HG02943 (cell line): ENCODE data around the gene ETV6.

Experiments used
- ATAC-seq: cut with Tn5 transposase; IDR thresholded peaks from one replicate; pipeline ENCODE4 v1.9.1; 2021; ENCODE audit warnings: mild to moderate bottlenecking, low read depth, moderate library complexity; ENCODE audit not compliant: unreplicated experiment

Gene ETV6

DNA sequence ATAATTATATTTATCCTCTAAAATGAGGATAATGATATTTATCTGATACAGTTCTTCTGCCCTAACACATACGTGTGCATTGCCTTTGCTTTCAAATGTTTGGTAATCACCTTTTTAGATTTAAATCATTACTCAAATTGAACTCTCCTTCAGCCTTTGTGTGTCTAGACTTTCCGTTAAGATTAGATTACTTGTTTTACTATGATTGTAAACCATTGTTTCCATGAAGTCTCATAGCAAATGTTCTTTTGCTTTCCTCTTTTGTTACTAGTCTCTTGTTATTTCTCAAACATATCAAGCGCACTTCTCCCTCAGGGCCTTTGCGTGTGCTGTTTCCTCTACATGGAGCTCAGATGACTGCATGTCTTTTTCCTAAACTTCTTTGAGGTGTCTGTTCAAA is 63.7 kb downstream of the ETV6 start:
- no peak for ATAC-seq

DNA sequence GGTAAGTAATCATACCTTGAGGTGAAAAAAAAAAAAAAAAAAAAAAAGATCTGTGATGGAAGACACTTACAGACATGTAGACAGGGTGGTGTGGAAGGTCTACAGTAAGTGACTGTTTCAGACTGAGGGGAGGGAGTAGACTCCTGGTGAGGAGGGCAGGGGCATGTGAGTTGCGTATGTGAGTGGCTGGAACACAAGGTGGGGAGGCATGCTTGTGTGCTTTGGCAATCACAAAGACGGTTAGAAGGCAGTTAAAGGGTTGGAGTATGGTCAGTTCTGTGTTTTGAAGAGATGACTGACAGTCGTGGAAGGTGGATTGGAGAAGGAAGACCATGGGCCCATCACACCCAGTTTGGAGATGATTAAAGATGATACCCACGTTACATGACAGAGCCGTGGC is 65.2 kb downstream of the ETV6 start:
- no peak for ATAC-seq

DNA sequence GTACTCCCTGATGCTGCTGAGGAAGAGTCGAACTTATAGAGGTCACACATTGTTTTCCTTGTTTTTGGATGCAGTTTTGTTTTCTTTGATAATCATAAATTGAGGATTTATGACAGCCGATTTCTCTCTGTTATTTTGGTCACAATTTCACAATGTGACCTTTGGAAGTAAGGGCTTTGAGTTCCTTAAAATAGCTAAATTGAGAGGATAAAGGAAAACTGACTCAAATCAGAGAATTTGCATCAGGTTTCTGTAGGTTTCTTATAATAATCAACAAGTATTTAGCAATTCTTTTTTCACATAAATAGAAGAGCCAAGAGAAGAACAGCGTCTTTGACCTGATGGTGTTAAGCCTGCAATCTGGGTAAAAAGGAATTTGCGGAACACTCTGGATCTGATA is 66.1 kb downstream of the ETV6 start:
- ATAC-seq = no peak

DNA sequence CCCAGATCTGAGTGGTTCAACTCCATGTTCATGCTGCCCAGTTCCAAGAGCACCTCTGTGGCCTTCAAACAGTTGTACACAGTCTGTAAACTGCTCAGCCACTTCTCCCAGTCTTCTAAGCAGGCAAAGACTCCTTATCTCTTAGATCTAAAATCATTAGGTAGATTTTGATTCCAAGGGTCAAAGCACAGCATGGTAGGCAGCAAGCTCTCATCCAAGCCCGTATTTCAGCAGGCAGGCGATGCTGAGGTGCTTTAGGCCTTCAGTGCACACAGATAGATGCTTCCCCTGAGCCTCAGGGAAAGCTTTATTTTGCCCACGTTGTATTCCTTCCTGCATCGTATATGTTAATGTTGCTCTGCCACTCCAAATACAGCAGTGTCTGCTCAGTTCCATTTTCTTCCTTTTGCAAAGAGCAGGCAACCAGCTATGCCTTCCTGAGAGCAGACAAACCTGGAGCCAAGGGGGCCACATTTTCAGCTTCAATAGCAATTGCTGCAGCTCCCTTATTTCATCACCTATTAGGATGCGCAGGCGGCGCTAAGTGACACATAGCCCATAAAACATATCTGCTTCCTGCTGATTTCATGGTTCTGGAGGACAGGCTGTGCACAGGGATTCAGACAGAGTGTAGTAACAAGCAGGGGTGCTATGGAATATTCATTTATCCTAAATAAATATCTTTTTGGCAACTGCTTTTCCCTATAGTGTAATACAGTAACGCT is 67.5 kb downstream of the ETV6 start:
- no peak for ATAC-seq

DNA sequence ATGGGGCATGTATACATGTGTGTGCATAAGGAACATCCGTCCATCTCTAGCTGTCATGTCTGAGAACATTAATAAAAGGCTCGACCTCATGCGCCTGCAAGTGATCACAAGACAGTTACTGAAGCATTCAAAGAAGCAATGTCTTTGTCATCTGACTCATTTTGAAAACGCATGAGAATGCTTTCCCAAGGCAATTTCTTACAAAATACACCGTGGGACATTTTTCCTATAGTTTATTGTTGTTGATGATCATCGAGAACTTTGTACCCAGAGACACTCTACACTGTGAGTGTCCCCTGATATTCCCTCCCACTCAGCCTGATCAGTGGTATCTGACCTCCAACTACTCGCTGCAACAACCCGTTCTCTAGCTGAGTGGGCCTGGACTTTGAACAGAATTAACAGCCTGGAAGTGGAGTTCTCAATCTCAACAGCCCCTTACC is 68.1 kb downstream of the ETV6 start:
- no peak for ATAC-seq

DNA sequence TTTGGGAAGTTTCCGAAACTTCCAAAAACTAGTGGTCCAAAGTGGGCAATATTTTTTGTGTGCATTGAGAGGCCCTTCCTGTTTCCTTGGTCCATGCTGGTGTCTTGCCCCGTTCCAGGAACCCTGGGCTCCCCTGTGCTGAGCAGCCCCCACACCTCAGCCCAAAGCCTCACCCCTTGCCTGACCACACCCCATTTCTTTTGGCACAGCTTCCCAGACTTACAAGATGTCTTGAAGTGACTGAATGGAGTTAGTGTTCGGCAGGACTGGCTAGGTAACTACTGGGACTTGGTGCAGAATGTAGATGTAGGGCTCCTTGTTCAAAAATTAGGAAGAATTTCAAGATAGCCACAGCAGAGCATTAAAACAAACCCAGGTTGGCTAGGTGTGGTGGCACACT is 68.6 kb downstream of the ETV6 start:
- ATAC-seq = no peak

DNA sequence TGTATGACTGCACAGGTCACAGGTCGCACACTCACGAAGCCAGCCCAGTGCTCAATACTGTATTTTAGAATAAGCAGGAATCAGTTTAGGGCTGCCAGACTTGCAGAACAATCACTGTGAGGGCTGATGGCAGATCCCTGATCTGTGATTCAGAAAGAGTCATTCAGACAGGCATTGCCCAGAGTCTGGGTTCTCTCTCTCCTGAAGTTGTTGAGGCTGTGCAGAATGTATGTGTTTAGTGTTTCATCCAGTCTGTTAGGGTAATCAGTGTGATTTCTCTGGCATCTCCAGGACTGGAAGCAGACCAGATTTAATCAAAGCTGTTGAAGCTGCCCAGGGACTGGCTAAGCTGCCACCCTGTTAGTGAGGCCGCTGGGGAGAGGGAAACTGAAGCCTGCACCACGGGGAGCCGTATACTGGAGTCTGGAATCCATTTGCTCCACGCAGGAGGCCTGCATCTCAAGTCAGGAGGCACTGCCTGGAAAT is 69.3 kb downstream of the ETV6 start:
- ATAC-seq = no peak

DNA sequence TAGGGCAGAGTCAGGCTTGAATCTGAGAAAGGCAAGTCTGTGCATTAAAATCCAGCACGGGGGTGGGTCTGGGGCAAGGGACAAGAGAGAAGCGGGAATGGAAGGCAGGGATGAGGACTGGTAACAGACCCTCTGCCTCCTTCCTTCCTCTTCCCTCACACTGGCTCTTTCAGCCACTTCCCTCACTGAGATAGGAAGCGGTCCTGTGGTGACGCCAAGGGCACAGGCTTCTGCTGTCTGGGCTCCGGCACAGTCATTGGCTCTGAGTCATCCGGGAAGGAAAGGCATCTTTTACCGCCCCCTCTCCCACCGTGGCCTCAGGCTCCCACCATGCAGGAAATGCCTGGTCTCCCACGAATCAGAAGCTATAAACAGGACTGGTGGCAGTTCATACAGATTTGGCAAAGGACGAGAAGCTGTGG is 70.2 kb downstream of the ETV6 start:
- ATAC-seq = no peak

DNA sequence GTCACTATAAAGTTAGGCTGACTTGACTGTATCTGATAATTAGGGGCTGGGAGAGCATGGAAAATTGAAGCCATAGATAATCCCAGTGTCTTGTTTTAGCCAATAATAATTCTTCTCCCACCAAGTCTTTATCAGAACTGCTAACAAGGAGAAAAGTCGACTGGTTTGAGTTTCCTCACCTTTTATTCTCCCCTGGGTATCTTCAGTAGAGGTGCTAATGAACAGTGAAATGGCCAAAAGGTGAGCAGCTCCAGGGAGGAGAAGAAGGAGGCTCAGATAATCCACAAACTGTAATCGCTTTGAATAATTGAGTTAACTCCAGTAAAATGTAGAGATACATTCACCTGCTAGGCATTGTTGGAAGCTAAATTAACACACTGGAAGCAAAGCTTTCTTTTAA is 72.6 kb downstream of the ETV6 start:
- no peak for ATAC-seq

DNA sequence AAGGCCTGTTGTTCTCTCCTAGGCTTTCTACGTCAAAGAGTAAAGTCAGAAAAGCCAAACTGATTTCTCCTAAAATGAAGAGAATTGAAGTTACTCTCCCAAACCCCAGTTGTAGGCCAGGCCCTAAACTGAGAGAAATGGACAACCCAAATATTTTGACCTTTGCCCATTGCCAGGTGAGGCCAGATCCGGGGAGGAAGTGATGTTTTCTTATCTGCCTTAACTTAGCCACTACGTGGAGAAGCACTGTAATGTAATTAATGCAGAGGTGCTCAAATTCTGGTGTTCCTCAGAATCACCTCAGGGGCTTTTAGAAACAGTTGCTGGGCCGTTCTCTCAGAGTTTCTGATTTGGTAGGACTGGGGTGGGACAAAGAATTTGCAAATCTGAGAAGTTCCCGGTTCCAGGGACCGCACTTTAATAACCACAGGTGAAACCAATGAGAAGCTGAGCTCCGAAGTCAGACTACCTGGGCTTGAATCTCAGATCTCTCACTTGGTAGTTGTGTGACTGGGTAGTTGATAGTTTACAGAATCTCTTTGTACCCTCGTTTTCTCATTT is 73.2 kb downstream of the ETV6 start:
- ATAC-seq = no peak

DNA sequence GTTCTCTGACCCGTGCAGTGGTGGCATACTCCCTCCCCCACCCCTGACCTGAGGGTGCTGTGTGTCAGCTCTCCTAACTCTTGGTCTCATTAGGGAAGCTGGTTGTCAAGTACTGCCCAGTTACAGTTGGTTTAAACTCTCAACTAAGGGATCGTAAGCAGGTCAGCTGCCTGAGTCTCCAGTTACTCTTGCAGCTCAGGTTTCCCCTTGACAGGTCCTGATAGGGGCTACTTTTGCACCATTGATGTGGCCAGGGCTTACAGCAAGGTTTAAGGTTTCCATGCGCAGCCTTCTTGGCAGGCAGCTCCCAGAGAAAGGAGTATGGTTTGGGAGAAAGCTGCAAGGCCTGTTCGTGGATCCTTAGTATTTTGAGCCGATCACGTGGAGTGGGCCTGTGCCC is 74.5 kb downstream of the ETV6 start:
- ATAC-seq = no peak

DNA sequence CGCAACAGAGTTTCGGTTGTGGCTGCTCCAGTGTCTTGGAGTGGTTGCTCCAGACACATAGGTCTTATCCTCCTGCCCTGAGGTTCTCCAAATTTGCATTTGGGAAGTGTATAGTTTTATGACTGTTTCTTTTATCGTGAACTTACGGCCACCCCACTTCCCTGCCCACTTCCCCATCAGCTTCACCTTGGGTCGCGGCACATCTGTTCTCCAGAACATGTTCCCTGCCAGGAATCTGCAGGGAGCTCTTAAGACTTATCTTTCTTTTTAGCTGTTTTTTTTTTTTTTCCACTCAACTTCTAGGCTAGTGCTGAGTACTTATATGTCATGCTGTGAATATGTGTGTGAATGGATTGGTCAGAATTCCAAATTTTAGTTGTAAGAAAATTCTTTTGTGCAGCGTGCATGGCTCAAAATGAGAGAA is 75.4 kb downstream of the ETV6 start:
- ATAC-seq = no peak

DNA sequence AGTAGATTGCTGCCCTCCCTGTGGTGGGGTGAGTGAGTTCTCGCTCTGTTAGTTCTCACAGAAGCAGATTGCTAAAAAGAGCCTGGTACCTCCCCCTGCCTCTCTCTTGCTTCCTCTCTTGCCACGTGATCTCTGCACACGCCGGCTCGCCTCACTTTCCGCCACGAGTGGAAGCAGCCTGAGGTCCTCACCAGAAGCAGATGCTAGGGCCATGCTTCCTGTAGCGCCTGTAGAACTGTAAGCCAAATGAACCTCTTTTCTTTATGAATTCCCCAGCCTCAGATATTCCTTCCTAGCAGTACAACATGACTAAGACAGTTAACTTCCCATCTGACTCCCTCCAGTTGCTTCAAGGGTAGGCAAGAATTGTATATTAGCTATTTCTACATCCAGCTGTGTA is 76.2 kb downstream of the ETV6 start:
- no peak for ATAC-seq

DNA sequence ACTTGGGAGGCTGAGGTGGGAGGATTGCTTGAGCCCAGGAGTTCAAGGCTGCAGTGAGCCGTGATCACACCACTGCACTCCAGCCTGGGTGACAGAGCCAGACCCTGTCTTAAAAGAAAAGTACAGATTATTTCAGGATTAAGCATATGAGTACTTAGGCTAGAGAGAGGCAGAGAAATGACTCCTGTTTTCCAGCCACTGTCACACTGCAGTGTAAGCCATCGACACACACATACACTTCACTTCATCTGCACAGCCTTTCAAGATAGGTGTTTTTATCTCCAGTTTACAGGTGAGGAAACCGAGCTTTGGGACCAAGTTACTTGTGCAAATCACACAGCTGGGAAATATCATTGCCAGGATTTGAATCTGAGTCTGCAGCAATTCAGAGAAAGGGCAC is 77.2 kb downstream of the ETV6 start:
- ATAC-seq = no peak

DNA sequence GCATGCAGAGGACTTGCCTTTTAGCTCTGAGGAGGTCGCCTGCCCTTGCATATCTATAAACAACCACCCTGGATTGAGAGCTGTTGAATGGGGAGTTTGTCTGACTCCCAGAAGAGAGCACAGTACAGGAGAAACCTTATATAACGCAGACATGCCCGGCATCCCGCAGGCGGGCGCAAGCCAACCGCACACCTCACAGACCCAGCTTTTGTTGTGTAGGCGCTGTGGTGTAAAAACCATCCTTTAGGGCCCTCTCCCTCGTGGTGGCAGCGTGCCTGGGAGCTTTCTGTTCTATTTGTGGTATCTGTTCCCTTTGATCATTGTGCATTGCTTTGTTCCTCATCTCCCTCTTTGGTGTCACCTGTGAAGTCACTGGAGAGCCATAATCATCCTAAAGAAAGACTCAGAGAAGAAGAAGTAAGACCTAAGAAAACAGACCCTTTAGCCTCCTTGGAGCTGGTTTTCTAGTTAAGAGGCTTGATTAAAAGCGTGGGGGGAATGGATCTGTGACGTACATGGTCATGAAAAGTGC is 77.7 kb downstream of the ETV6 start:
- ATAC-seq = no peak

DNA sequence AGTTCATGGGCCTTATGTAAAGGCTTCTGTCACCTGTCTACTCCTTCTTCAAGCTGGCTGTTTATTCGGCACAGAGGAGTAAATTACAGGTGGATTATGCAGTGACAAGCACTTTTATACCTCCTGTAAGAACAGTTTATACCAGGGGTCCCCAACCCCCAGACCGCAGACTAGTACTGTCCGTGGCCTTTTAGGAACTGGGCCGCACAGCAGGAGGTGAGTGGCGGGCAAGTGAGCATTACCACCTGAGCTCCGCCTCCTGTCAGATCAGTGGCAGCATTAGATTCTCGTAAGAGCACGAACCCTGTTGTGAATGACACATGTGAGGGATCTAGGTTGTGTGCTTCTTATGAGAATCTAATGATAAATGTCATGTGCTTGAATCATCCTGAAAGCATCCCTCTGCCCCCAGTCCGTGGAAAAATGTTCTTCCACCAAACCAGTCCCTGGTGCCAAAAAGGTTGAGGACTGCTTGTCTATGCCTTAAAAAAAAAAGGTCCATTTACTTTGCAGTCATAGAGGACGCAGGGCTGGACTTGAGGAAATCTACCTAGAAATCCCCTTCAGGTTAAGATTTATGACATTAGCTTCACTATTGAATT is 78.8 kb downstream of the ETV6 start:
- ATAC-seq = no peak

DNA sequence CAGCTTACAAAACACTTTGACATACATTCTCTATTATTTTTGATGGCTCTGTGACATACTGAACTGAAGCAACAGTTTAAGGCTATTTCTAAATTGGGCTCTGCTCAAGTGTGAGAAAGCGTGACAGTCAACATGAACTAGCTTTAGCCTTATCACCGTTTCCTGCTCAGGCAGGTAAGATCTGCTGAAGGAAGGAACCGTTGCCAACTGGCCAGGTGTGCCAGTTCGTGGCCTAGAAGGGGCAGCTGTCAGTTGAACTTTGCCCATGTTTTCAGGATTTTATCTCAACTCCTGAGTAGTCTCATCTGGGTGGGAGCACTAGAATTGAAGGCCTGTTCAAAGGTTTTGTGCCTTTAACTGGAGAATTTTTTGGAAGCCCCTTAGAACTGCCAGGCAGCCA is 79.5 kb downstream of the ETV6 start:
- no peak for ATAC-seq

DNA sequence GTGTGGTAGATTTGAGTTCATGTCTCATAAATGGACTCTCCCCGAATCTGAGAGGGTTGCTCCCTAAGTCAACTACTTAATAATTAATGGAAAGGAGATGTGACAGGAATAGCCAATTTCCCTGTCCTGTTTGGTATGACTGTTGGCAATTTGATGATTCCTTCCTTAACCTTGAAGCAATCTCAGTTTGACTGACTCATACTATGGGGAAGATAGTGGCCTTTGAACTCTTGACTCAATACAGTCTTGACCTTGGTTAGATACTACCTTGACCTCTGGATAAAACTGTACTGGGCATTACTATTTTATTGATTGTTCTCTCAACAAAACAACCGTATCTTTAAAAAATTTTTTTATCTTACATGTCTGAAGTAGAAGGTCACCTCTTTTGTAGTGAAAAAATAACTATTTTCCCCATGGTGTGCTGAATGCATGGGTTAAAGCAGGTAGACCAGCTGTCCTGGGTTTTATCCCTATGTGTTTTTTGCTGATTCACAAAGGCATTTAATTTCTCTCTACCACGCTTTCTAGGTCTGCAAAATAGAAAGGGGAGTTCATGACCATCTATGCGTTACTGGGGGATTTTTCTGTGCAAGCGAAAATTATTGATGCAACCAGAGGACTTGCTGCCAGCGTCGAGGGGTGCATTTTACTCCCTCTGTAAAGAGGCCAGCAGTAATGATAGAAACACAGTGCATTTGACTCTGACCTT is 80.1 kb downstream of the ETV6 start:
- no peak for ATAC-seq

DNA sequence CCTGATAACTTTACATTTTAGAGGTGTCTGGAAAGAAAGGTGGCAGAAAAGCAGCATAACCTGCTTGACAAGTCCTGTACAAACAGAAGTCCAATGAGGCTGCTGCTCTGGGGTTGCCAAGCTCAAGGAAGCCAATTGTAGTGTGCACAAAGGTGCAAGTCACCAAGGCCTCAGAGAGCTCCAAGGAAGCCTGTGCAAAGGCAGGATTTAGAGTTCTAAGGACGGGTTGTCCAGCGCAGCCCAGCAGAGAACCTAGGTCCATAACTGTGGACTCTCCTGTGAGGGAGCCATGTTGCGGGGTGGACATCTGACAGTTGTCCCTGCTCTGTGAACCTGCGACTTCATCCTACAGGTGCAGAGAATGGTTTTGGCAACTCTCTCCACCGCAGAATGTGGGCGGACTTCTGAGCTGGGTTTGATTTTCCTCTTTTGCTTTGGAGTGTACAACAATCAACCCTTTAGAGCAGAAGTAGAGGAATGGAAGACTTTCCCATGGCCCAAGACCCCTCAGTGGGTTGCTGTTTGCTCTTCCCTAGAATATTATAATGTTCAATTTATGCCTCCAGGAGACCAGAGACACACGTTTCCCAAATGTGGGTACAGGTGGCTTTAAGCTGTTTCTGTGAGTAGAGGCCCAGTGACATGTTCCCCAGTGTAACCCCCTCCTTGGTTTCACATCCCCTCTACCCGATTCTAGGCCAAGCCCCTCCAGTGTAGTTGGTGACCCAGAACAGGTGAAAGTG is 81.0 kb downstream of the ETV6 start:
- ATAC-seq = no peak

DNA sequence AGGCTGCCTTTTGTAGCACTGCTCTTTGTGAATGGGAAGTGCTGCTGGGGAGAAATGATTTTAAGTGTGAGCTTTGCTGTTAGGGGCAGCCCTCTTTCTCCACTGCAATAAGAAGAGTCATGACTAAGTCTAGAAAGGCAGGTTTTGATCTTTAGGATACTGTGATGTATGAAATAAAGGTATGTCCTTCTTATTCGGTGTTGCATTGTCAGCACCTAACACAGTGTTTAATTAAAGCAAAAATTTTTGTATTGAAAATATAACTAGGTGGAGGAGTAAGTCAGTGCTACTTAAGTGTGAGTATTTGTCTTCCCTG is 81.5 kb downstream of the ETV6 start:
- ATAC-seq = no peak

DNA sequence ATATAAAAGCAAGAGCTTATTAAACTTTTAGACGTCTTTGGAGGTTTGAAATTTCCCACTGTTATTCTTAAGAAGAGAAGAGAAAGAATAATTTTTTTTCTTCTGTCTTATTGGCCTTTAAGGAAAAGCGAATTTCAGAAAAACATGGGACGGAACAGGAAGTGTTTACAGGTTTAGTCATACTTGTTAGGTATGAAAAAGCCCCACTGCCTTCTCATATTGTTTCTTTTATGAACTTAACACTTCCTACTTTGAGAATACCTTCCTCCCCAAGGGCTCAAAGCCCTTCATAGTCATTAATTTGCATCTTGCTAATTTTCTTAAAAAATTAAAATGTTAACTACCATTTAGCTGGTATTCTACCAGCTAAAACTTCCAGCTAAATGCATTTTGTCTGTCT is 82.0 kb downstream of the ETV6 start:
- ATAC-seq = no peak
